ENCODE results near the gene PSEN1. TPM values are rescaled to one million over a fixed set of nuclear protein-coding genes. Genes with fewer than 3 reads are reported as not detected.

Gene PSEN1
- total RNA-seq, 1 donor from 2014 or later = 69.2 TPM

DNA sequence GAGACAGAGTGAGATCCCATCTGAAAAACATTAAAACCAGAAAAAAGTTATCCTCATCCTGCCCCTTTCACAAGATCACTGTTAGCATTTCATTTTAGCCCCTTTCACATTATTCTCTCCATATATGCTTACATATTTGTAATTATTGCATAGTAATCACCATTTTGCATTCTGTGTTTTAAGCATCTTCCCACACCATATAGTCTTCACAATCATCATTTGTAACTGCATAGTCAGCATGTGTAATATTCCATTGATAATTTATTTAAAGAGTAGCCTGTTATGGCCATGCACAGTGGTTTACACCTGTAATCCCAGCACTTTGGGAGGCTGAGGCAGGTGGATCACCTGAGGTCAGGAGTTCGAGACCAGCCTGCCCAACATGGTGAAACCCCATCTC is 112.8 kb downstream of the PSEN1 start:
- DNase-seq (no peak), ATAC-seq (no peak)
- H3K9me3 ChIP-seq = no peaks in the 10 kb centered on the region
- no peak overlapping the region for H3K4me3 ChIP-seq
- no peak overlapping the region for H3K27ac ChIP-seq
- TF ChIP-seq, protein P1, sequence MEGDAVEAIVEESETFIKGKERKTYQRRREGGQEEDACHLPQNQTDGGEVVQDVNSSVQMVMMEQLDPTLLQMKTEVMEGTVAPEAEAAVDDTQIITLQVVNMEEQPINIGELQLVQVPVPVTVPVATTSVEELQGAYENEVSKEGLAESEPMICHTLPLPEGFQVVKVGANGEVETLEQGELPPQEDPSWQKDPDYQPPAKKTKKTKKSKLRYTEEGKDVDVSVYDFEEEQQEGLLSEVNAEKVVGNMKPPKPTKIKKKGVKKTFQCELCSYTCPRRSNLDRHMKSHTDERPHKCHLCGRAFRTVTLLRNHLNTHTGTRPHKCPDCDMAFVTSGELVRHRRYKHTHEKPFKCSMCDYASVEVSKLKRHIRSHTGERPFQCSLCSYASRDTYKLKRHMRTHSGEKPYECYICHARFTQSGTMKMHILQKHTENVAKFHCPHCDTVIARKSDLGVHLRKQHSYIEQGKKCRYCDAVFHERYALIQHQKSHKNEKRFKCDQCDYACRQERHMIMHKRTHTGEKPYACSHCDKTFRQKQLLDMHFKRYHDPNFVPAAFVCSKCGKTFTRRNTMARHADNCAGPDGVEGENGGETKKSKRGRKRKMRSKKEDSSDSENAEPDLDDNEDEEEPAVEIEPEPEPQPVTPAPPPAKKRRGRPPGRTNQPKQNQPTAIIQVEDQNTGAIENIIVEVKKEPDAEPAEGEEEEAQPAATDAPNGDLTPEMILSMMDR (IDR thresholded peaks at IDR 0.05) = no peak
- no peaks in the 10 kb centered on the region for H3K36me3 ChIP-seq
- peaks cover 14% of the 10 kb centered on the region for H3K4me1 ChIP-seq
- no peaks in the 10 kb centered on the region for H3K27me3 ChIP-seq (ENCODE audit: low read depth)
- intact Hi-C loops (cut with DNase I) = no loop called here

DNA sequence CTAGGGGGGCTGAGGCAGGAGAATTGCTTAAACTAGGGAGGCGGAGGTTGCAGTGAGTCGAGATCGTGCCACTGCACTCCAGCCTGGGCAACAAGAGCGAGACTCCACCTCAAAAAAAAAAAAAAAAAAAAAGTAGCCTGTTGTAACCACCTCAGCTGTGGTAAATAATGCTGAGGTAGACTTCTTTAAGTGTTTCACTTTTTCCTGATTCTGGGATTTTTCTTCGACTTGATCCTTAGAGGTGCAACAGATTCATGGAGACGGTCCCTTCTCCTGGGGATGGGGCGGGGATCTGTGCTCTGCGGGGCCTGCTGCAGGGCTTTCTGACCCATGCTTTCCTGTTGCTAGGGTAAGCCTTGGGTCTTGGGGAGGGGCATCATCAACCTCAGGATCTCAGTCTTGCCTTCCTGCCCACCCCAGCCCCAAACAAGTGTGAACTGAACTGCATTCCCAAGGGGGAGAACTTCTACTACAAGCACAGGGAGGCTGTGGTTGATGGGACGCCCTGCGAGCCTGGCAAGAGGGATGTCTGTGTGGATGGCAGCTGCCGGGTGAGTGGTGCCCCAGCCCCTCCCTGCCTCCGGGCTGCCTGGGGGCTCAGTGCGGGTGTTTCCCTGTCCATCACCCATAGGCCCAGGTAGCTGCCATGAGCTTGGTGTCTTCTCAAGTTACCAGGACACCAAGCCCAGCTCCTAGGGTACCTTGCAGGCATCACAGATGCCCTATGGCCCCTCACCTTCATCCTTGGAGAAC is 113.4 kb downstream of the PSEN1 start:
- no peak for ATAC-seq
- DNase-seq = no peak
- TF ChIP-seq, protein P1 (IDR thresholded peaks at IDR 0.05) = no peak
- Histone ChIP-seq H3K4me3 (no peak overlapping the region), H3K4me1 (peaks cover 14% of the 10 kb centered on the region), H3K9me3 (no peaks in the 10 kb centered on the region), H3K36me3 (no peaks in the 10 kb centered on the region), H3K27me3 (ENCODE audit: low read depth) (no peaks in the 10 kb centered on the region), H3K27ac (no peak overlapping the region)
- intact Hi-C loops (cut with DNase I) = no loop called here

DNA sequence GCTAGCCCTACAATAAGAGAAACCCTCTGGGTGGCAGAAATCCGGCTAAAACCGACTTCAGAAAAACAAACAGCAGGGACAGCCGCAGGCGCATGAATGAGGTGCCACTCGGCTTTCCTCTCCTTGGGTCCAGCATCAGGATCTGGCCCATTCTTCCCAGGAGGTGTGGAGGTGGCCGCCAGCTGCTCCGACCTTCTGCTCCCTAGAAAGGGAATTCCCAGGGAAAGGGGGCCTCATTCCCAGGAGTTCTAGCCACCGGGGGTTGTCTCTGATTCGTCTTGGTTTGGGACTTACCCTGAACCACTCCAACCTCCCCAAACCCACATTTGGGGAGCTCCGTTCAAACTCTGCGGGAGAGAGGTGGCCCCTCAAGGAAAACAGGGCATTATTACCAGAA is 114.0 kb downstream of the PSEN1 start:
- TF ChIP-seq, protein P1 (IDR thresholded peaks at IDR 0.05) = no peak
- Histone ChIP-seq H3K27me3 (ENCODE audit: low read depth) (no peaks in the 10 kb centered on the region), H3K9me3 (no peaks in the 10 kb centered on the region), H3K36me3 (no peaks in the 10 kb centered on the region), H3K4me1 (peaks cover 11% of the 10 kb centered on the region), H3K4me3 (no peak overlapping the region), H3K27ac (no peak overlapping the region)
- DNase-seq (no peak), ATAC-seq (no peak)
- intact Hi-C loops (cut with DNase I) = no loop called here

DNA sequence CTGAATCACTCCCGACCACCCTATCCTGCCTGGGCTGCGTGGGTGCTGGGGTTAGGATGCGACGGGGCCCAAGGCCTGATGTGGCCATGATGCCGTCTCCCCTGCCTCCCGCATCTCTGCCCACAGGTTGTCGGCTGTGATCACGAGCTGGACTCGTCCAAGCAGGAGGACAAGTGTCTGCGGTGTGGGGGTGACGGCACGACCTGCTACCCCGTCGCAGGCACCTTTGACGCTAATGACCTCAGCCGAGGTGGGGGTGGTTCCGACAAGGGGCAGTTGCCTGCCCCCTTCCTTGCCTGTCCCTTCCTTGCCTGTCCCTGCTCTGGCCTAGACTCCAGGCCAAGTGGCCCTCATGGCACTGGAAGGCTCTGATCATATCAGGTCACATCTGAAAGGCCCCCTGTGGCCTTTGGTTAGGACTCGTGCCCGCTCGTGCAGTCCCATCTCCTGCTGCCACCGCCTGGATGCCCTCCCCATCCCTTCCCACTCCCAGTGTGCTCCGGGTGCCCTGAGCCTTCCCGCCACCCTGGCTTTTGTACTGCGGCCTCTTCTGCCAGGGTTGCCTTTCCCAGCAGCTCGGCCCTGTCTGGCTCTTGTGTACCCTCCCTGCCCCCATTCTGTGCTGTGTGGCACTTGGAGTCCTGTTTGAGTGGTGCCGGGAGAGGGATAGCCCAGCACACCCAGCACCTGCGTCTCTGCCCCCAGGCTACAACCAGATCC is 114.6 kb downstream of the PSEN1 start:
- H3K36me3 ChIP-seq = no peaks in the 10 kb centered on the region
- ATAC-seq = no peak
- intact Hi-C loops (cut with DNase I) = no loop called here
- no peaks in the 10 kb centered on the region for H3K9me3 ChIP-seq
- H3K4me3 ChIP-seq = no peak overlapping the region
- peaks cover 5% of the 10 kb centered on the region for H3K4me1 ChIP-seq
- DNase-seq = no peak
- TF ChIP-seq, protein P1 (IDR thresholded peaks at IDR 0.05) = no peak
- H3K27me3 ChIP-seq (ENCODE audit: low read depth) = no peaks in the 10 kb centered on the region
- H3K27ac ChIP-seq = no peak overlapping the region

DNA sequence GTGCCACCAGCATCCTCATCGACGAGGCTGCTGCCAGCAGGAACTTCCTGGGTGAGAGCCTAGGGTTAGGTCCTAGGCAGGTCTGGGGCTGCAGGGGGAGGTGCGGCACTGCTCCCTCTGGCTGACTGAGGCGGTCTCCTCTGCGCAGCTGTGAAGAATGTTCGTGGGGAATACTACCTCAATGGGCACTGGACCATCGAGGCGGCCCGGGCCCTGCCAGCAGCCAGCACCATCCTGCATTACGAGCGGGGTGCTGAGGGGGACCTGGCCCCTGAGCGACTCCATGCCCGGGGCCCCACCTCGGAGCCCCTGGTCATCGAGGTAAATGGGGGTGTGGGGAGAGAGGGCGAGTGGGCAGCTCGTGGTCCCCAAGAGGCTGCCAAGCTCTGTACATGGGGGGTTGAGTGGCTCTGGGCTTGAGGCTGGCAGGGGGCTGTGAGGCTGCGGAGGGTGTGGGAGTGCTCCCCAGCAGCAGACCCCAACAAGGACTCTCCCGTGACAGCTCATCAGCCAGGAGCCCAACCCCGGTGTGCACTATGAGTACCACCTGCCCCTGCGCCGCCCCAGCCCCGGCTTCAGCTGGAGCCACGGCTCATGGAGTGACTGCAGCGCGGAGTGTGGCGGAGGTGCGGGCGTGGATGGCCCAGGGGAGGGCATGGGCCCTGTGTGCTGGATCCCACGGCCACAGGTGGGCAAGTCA is 115.4 kb downstream of the PSEN1 start:
- H3K27ac ChIP-seq = no peak overlapping the region
- no peaks in the 10 kb centered on the region for H3K36me3 ChIP-seq
- TF ChIP-seq, protein P1 (IDR thresholded peaks at IDR 0.05) = no peak
- H3K9me3 ChIP-seq = no peaks in the 10 kb centered on the region
- intact Hi-C loops (cut with DNase I) = no loop called here
- DNase-seq = no peak
- H3K4me3 ChIP-seq = no peak overlapping the region
- no peak for ATAC-seq
- no peaks in the 10 kb centered on the region for H3K27me3 ChIP-seq (ENCODE audit: low read depth)
- H3K4me1 ChIP-seq = no peaks in the 10 kb centered on the region
